Transverse colon (tissue), 3 donors: Measurements from ENCODE around the gene MSH2.

Source experiments
- EP300 ChIP-seq: sonication (generic); formaldehyde crosslinking; IDR thresholded peaks from one replicate; pipeline ENCODE4 v1.6.1; 2017; ENCODE audit warnings: antibody characterized with exemption, low read depth
- POLR2AphosphoS5 ChIP-seq, 3 donors: sonication (generic); formaldehyde crosslinking; IDR thresholded peaks; one replicate each; pipeline ENCODE4 v1.6.1; 2016; ENCODE audit warnings: antibody characterized with exemption in 3 of 3

DNA sequence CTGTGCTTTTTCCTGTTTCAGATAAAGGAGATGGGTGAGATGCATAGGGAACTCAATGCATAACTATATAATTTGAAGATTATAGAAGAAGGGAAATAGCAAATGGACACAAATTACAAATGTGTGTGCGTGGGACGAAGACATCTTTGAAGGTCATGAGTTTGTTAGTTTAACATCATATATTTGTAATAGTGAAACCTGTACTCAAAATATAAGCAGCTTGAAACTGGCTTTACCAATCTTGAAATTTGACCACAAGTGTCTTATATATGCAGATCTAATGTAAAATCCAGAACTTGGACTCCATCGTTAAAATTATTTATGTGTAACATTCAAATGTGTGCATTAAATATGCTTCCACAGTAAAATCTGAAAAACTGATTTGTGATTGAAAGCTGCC lies 16.4 kb upstream of the MSH2 start:
- no peak for TF ChIP-seq POLR2AphosphoS5 (IDR thresholded peaks at IDR 0.05)
- TF ChIP-seq EP300, result no peak
